Non-pigmented ciliary epithelial cell (primary cell): ENCODE results near the gene MSL2.
"Not testable (repeated sequence)": the region's sequence is repeated elsewhere in the genome, so short reads cannot be mapped to it uniquely, and the experiment has no call there.

Source experiments
- DNase-seq: peaks from one replicate; pipeline ENCODE4 v3.0.0-alpha.2; 2010; ENCODE audit warnings: low read depth

Gene MSL2

DNA sequence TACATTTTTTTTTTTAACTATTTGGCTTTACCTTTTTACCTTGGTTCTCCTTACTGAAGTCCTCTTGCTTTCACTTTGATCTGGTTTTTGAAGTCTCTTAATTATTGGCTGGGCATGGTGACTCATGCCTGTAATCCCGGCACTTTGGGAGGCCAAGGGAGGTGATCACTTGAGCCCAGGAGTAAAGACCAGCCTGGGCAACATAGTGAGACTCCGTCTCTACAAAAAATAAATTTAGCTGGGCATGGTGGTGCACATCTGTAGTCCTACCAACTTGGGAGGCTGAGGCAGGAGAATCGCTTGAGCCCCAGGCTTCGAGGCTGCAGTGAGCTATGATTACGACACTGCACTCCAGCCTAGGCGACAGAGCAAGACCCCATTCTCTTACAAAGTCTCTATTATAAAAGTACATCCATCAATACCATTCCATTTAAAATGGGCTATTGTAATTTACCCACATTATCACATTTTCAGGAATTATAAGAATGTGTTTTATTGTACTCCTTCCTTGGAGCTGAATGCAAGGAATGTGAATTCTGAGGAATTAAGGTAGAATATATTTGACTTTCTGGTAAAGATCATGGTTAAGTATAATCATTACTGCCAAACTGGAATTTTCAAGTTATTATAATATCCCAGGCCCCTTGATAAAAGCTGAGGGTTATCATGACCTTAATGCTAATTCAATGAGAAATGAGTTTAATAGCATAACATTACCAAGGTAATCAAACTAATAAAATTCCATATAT is 49.0 kb downstream of the MSL2 start:
- no peak for DNase-seq

DNA sequence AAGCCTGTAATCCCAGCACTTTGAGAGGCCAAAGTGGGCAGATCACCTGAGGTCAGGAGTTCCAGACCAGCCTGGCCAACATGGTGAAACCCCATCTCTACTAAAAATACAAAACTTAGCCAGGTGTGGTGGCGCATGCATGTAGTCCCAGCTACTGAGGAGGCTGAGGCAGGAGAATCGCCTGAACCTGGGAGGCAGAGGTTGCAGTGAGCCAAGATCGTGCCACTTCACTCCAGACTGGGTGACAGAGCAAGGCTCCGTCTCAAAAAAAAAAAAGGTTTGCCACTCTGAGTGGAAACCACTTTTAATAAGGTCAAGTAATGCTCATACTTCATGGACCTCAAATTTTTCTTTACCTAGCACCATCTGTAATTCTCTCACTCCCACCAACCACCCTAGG is 51.7 kb downstream of the MSL2 start:
- DNase-seq = not testable (repeated sequence)

GRCh38 chr3:136142592-136142991 is 53.5 kb downstream of the MSL2 start:
- peak; percentile 71 for DNase-seq

DNA sequence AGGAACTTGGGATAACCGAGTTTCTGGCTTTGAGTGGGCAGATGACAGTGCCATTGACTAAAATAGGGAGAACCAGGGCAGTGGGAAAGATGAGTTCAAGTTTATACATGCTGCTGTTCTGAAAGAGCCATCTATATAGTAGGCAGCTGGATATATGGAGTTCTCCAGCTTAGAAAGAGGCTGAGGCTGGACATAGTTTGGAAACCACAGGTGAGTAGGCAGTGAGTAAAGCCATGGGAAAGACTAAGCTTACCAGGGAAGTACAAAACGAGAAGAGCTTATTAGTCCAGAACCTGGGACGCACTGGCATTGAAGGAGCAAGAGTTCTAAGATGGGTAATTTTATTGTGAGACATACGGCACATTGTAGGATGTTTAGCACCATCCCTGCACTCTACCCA is 54.2 kb downstream of the MSL2 start:
- no peak for DNase-seq

GRCh38 chr3:136141291-136141785 is 54.8 kb downstream of the MSL2 start:
- DNase-seq = no peak

DNA sequence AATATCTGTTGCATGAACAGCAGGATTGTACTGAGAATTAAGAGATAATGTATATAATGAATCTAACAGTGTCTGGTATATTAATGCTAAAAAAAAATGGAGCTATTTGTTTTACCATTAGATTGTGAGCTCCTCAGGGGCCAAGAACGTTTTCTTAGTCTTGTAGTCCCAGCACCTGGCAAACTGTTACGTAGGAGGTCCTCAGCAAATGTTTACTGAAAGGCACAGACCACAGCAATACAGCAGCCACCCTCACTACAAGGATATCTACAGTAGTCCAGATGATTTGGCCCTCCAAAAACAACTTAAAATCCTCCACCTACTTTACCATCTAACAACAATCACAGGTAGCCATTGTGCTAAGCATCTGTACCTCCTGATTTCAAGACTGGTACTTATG is 59.7 kb downstream of the MSL2 start:
- no peak for DNase-seq

DNA sequence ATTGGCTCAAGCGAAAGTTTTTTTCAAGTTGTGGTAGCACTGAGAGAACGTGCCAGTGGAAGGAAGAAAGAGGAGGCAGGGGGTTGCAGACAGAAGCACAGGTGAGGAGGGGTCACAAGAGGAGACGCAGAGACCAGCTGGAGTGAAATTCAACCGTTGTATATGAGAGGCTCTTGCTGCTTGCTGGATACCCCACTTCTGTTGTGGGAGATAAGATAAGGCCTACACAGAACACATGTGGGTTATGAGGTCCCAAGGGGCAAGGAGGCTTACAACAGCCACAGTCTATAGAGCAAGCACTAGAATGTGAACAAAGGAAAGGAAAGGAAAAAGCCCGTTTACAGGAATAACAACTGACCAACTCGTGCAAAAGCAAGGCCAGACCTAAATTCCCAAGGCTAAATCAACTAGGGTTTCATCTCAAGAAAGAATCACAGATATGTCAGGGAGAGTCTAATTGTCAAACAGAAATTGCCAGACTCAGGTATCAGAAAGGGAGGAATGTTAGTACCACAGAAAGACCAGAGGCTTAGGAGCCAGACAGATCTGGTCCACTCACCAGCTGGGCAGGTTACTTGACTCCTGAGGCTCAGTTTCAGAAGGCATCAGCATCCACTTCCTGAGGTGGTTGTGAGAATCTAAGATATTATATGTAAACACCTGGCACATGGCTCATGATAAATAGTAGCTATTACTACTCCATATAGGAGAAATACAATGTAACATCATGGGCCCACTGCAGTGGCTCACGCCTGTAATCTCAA is 60.9 kb downstream of the MSL2 start:
- no peak for DNase-seq

- no peak for DNase-seq
Measured at GRCh38 chr3:136134091-136134490, 62.0 kb downstream of the MSL2 start.

GRCh38 chr3:136131647-136132046 is 64.5 kb downstream of the MSL2 start:
- DNase-seq = not testable (repeated sequence)

GRCh38 chr3:136122006-136122405 is 74.1 kb downstream of the MSL2 start:
- DNase-seq = no peak

GRCh38 chr3:136120373-136121348 is 75.5 kb downstream of the MSL2 start:
- no peak for DNase-seq

DNA sequence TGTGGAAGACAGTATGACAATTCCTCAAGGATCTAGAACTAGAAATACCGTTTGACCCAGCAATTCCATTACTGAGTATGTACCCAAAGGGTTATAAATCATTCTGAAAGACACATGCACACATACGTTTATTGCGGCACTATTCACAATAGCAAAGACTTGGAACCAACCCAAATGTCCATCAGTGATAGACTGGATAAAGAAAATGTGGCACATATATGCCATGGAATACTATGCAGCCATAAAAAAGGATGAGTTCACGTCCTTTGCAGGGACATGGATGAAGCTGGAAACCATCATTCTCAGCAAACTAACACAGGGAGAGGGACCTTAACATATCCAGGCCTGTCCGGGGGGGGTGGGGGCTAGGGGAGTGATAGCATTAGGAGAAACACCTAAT is 76.4 kb downstream of the MSL2 start:
- DNase-seq = not testable (repeated sequence)

DNA sequence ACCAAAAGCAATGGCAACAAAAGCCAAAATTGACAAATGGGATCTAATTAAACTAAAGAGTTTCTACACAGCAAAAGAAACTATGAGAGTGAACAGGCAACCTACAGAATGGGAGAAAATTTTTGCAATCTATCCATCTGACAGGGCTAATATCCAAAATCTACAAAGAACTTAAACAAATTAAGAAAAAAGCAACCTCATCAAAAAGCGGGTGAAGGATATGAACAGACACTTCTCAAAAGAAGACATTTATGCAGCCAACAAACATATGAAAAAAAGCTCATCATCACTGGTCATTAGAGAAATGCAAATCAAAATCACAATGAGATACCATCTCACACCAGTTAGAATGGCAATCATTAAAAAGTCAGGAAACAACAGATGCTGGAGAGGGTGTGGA is 76.8 kb downstream of the MSL2 start:
- DNase-seq = not testable (repeated sequence)

DNA sequence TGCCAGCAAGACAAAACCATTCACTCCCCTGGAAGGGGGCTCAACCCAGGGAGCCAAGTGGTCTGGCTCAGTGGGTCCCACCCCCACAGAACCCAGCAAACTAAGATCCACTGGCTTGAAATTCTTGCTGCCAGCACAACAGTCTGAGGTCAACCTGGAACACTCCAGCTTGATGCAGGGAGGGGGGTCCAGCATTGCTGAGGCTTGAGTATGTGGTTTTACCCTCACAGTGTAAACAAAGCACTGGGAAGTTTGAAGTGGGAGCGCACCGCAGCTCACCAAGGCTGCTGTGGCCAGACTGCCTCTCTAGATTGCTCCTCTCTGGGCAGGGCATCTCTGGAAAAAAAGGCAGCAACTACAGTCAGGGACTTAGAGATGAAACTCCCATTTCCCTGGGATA is 81.7 kb downstream of the MSL2 start:
- DNase-seq = peak; percentile 44

DNA sequence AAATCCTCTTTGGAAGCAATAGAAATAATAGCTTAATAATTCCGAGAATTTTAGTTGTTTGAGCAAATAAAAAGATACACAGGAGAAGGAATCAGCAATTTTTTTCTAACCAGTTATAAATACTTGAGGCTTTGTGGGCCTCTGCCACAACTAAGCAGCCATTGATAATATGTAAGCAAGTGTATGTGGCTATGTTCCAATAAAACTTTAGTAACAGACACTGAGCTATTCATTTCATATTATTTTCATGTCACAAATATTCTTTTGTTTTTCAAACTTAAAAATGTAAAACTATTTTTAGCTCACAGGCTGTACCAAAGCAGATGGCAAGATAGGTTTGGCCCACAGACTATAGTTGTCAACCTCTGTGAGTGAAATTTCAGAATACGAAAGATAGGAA is 85.7 kb downstream of the MSL2 start:
- no peak for DNase-seq

DNA sequence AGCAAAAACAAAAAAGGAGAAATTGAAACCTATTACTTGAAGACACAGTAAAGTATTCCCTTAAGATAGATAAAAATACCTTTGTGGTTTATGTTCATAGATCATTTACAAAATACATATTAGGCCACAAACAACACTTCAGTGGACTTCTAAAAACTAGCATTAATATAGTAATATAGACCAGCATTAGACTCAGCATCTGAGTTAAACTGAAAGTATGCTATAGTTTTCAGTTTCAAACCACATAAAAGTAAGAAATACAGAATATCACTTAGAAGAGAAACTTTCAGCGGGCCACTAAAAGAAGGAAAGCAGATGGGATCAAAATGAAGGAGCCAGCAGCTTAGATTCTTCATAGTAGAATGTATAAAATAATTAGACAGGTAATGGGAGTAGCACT is 86.6 kb downstream of the MSL2 start:
- DNase-seq = no peak

DNA sequence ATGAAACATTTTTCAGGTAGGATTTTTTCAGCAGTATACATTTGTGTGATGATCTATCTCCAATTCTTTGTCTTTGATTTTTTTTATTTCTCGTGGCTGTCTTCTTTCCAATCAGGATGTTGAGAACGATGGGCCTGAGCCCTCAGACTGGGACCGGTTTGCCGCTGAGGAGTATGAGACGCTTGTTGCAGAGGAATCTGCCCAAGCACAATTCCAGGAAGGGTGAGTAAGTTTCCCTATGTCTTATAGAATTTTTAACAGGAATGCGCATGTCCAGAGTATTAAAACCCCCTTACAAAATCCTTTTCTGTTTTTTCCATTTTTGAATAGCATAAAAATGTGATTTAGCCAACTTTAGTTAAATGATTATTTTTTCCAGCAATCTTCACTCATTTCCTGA is 90.0 kb downstream of the MSL2 start:
- DNase-seq = no peak

- no peak for DNase-seq
Measured at GRCh38 chr3:136105044-136105443, 91.1 kb downstream of the MSL2 start.
